Ovary (tissue), 9 donors: ENCODE measurements around the gene JAK1. TPM values are rescaled to one million over a fixed set of nuclear protein-coding genes. Genes with fewer than 3 reads are reported as not detected.

ENCODE experiments used
- DNase-seq, 5 donors: peaks; one replicate each; pipeline ENCODE4 v3.0.0-alpha.2; 2019 to 2020
- H3K27ac ChIP-seq, 2 donors: fragments of 200-600 bp; one replicate each; pipeline versions ENCODE4 v1.5.1 to v1.8.0; 2019 to 2022
- H3K27me3 ChIP-seq: fragments of 200-600 bp; one replicate; pipeline ENCODE4 v1.8.0; 2022
- H3K36me3 ChIP-seq: fragments of 200-600 bp; sonication (generic); one replicate; pipeline ENCODE4 v1.5.1; 2019
- H3K4me1 ChIP-seq: one replicate; pipeline ENCODE4 v1.8.1; 2013; ENCODE audit warnings: mild to moderate bottlenecking, moderate library complexity; ENCODE audit not compliant: insufficient read depth
- H3K4me3 ChIP-seq: fragments of 200-600 bp; sonication (generic); one replicate; pipeline ENCODE4 v1.5.1; 2017
- H3K9me3 ChIP-seq, 2 donors: fragments of 200-600 bp in 1 of 2; sonication (generic) in 1 of 2; one replicate each; pipeline versions ENCODE4 v1.5.1 to v1.8.1; 2013 to 2019; ENCODE audit warnings: mild to moderate bottlenecking in 1 of 2, moderate library complexity in 1 of 2
- CTCF ChIP-seq, 3 donors: fragments of 450-650 bp in 2 of 3; fragments of 200-600 bp in 1 of 3; IDR thresholded peaks; one replicate each; pipeline versions ENCODE4 v1.5.1 to v1.8.0; 2016 to 2022; ENCODE audit warnings: antibody characterized with exemption in 3 of 3, mild to moderate bottlenecking in 1 of 3
- EP300 ChIP-seq: sonication (generic); formaldehyde crosslinking; IDR thresholded peaks from one replicate; pipeline ENCODE4 v1.6.1; 2017; ENCODE audit warnings: antibody characterized with exemption
- POLR2A ChIP-seq: fragments of 450-650 bp; IDR thresholded peaks from one replicate; pipeline ENCODE4 v1.6.1; 2017; ENCODE audit warnings: antibody characterized with exemption, mild to moderate bottlenecking, moderate library complexity
- WGBS, 3 donors: extraction: QIAGEN DNeasy Blood & Tissue Kit in 1 of 3; methylation state at CpG; one replicate each; pipeline versions ENCODE4 v1.1.5 to v1.1.7; 2013 to 2017; 5-methylcytosine and 5-hydroxymethylcytosine counted together
- intact Hi-C, 4 donors: fragments of 100-400 bp; cut with DNase I; formaldehyde crosslinking; loops; one replicate each; pipeline versions ENCODE4 v1.11.0 to v1.15.1; 2022 to 2023
- polyA plus RNA-seq, 2 donors: library from polyadenylated mRNA; stranded (reverse); fragments of 200-250 nt in 1 of 2; fragments of 350-450 nt in 1 of 2; fragmentation: Illumina TruSeq in 1 of 2; extraction: RNeasy Lipid Tissue Mini Kit (QIAGEN cat#74804) in 1 of 2; gene quantifications; one replicate each; pipeline ENCODE4 v1.2.3, GENCODE V29; 2013 to 2014
- total RNA-seq, 7 donors: library from RNA; depleted of rRNA in 2 of 7; stranded (reverse); fragments of >200 nt in 2 of 7; fragmentation: NEBNext Ultra II Directional in 3 of 7; extraction: Animal tissue kit (Norgen Biotek cat#: 25700) in 3 of 7; gene quantifications; one replicate each; pipeline versions ENCODE4 v1.1.0 to v1.2.4, GENCODE V29; 2016 to 2023
- donor health status: DM: no; HTN: no; CAD: no; lungs with moderate emphysema.
- donor health status: DM: no; HTN: no; CAD: no.
- donor health status: Bipolar disorder and iron deficiency.
- donor health status: DM: yes; HTN: yes; CAD: no.
- donor health status: DM: no; HTN: no; CAD: no.
- donor health status: DM: yes; HTN: yes; CAD: no.

Gene JAK1
- total and polyA plus RNA-seq, 9 donors: 50.9 to 169 (median 127) TPM

GRCh38 chr1:64960731-64961130, 5.6 kb downstream of the JAK1 start:
- intact Hi-C loops: loop anchor here in 1 of 4 donors (10.0 kb wide), 1 partner anchor 66 kb away; no protein-coding TSS in a partner anchor
- H3K4me1 ChIP-seq: peaks cover 15% of the 10 kb centered on the region
- H3K4me3 ChIP-seq: no peak overlapping the region
- no peaks in the 10 kb centered on the region for H3K27me3 ChIP-seq
- no peaks in the 10 kb centered on the region for H3K9me3 ChIP-seq
- no peaks in the 10 kb centered on the region for H3K36me3 ChIP-seq
- no peak for DNase-seq
- TF ChIP-seq EP300 (no peak), POLR2A (no peak), CTCF (IDR thresholded peaks at IDR 0.05) (no peak)
- H3K27ac ChIP-seq: no peak overlapping the region

GRCh38 chr1:64959986-64960385, 6.4 kb downstream of the JAK1 start:
- no peaks in the 10 kb centered on the region for H3K27me3 ChIP-seq
- no peak overlapping the region for H3K4me3 ChIP-seq
- WGBS, 3 donors: 89 to 93% (median 92%) methylated on average over 6 of the region's 6 CpGs
- H3K36me3 ChIP-seq: no peaks in the 10 kb centered on the region
- intact Hi-C loops: loop anchor here in 1 of 4 donors (10.0 kb wide), 1 partner anchor 65 kb away; no protein-coding TSS in a partner anchor
- TF ChIP-seq POLR2A: no peak
- no peak for TF ChIP-seq CTCF (IDR thresholded peaks at IDR 0.05)
- no peak for TF ChIP-seq EP300
- no peaks in the 10 kb centered on the region for H3K9me3 ChIP-seq
- no peak overlapping the region for H3K27ac ChIP-seq
- peaks cover 15% of the 10 kb centered on the region for H3K4me1 ChIP-seq
- no peak for DNase-seq

- H3K4me1 ChIP-seq: peaks cover 13% of the 10 kb centered on the region
- H3K27me3 ChIP-seq: no peaks in the 10 kb centered on the region
- H3K27ac ChIP-seq: no peak overlapping the region
- intact Hi-C loops: no loop called here
- H3K4me3 ChIP-seq: no peak overlapping the region
- H3K9me3 ChIP-seq: no peaks in the 10 kb centered on the region
- no peaks in the 10 kb centered on the region for H3K36me3 ChIP-seq
- WGBS, 3 donors: 73 to 74% (median 74%) methylated on average over 3 of the region's 3 CpGs
- TF ChIP-seq CTCF (IDR thresholded peaks at IDR 0.05) (no peak), EP300 (no peak), POLR2A (no peak)
- no peak for DNase-seq
Observed at GRCh38 chr1:64956733-64957441, 9.5 kb downstream of the JAK1 start.

- 46 to 51% (median 51%) methylated on average over 3 of the region's 3 CpGs for WGBS, 3 donors
- Histone ChIP-seq H3K9me3 (no peaks in the 10 kb centered on the region), H3K4me3 (no peak overlapping the region), H3K27ac (no peak overlapping the region), H3K4me1 (peaks cover 9% of the 10 kb centered on the region), H3K36me3 (no peaks in the 10 kb centered on the region), H3K27me3 (no peaks in the 10 kb centered on the region)
- intact Hi-C loops: no loop called here
- TF ChIP-seq POLR2A: no peak
- no peak for TF ChIP-seq EP300
- no peak for TF ChIP-seq CTCF (IDR thresholded peaks at IDR 0.05)
- no peak for DNase-seq
Observed at GRCh38 chr1:64956010-64956640, 10.2 kb downstream of the JAK1 start.
